Testis (tissue), 2 donors: Measurements from ENCODE around the gene PDE8B.

ENCODE experiments used
- CTCF ChIP-seq, 3 experiments: fragments of 450-650 bp in 2 of 3; fragments of 200-600 bp in 1 of 3; sonication (generic) in 1 of 3; IDR thresholded peaks; one replicate each; pipeline ENCODE4 v1.5.1; 2016 to 2019; ENCODE audit warnings: antibody characterized with exemption in 3 of 3, mild to moderate bottlenecking in 2 of 3, moderate library complexity in 1 of 3
- POLR2A ChIP-seq: fragments of 450-650 bp; IDR thresholded peaks from one replicate; pipeline ENCODE4 v1.6.1; 2017; ENCODE audit warnings: antibody characterized with exemption, mild to moderate bottlenecking, moderate library complexity

GRCh38 chr5:77272206-77272605 lies 61.7 kb downstream of the PDE8B start:
- TF ChIP-seq CTCF (IDR thresholded peaks at IDR 0.05) = no peak
- TF ChIP-seq POLR2A = no peak
